NT2/D1 (cell line): ENCODE measurements around the gene LENG9.

Source experiments
- SUZ12 ChIP-seq: IDR thresholded peaks from 2 replicates; pipeline ENCODE4 v1.6.1; 2011; ENCODE audit not compliant: insufficient read length, insufficient read depth; ENCODE audit errors: extremely low read depth
- YY1 ChIP-seq: IDR thresholded peaks from 2 replicates; pipeline ENCODE4 v1.6.1; 2011; ENCODE audit not compliant: insufficient read length, insufficient read depth
- ZNF274 ChIP-seq: IDR thresholded peaks from 2 replicates; pipeline ENCODE4 v1.6.1; 2011; ENCODE audit warnings: mild to moderate bottlenecking, low read depth, low read length

DNA sequence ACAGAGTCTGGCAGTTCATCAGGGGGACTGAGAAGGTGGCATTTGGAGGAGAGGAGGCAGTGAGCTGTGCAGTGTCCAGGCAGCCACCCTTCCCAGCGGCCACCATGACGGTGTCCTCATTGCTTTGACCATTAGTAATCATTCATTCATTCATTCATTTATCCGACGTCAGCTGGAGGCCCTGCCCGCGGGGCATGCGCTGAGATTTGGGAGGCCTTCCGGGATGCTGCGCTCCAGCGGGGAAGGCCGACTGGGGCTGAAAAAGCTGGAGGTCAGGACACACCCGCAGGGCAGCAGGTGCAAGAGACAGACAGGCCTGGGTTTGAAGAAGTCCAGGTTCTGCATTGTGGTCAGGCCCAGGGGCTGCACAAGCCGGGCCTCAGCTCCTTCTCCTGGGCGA lies 39.4 kb downstream of the LENG9 start:
- TF ChIP-seq ZNF274: no peak
- TF ChIP-seq YY1: no peak
- TF ChIP-seq SUZ12: no peak
